ENCODE measurements around the gene PGRMC1. TPM values are rescaled to one million over a fixed set of nuclear protein-coding genes. Genes with fewer than 3 reads are reported as not detected.

The PGRMC1 gene
- total and polyA plus RNA-seq, 9 of the 15 experiments (the other 6 are each of a cell fraction or from before 2014, with no cell fraction given): 27.4 to 115 (median 90.3) TPM

- H3K27me3 ChIP-seq (ENCODE audit: control insufficient read depth in 2 of 2, insufficient read depth in 2 of 2, low read length in 2 of 2): peaks cover 0 to 8% of the 10 kb centered on the region in 2 experiments; a peak in 2 of 5 replicates
- no peaks in the 10 kb centered on the region for H3K36me3 ChIP-seq (ENCODE audit: control insufficient read depth, insufficient read depth, low read length)
- H2AFZ ChIP-seq (ENCODE audit: low read depth, low read length): no peak overlapping the region
- no peak overlapping the region for H3K4me3 ChIP-seq
- BruUV-seq (replicated peaks): no TSS peak
- FAIRE-seq (no peak), ATAC-seq (no peak), DNase-seq (ENCODE audit: extremely low read depth in 1 of 4, low spot score in 3 of 4) (no peak)
- ChIA-PET CTCF (ENCODE audit: low intra/inter-chr PET ratio) (no interaction called here), POLR2A (interaction anchor here (0.5 to 1.6 kb wide), 4 partner anchors 16 to 420 kb away, joined by 3 to 4 read pairs (median 4); no protein-coding TSS in a partner anchor)
- no peak overlapping the region for H3K9ac ChIP-seq (ENCODE audit: insufficient read depth in 1 of 2, low read depth in 2 of 2, low read length in 2 of 2)
- peaks cover 0 to 3% of the 10 kb centered on the region in 2 experiments; a peak in 2 of 5 replicates for H3K4me1 ChIP-seq (replicated peaks in 1 of 2; ENCODE audit: control insufficient read depth in 2 of 2, insufficient read depth in 2 of 2, low read length in 2 of 2)
- no peaks in the 10 kb centered on the region for H3K79me2 ChIP-seq (ENCODE audit: control insufficient read depth, insufficient read depth, low read length)
- no peak overlapping the region for H3K27ac ChIP-seq (ENCODE audit: extremely low read depth, low read depth, low read length)
- intact Hi-C loops (cut with micrococcal nuclease) (no loop called here), in situ Hi-C loops (cut with MboI) (no loop called here)
- H3K9me3 ChIP-seq (replicated peaks; ENCODE audit: control insufficient read depth, insufficient read depth, low read depth, low read length): no peaks in the 10 kb centered on the region
- no peak overlapping the region for H3K4me2 ChIP-seq (ENCODE audit: insufficient read depth, low read length)
- no peaks in the 10 kb centered on the region for H4K20me1 ChIP-seq (replicated peaks; ENCODE audit: control insufficient read depth, insufficient read depth, low read length)
- WGBS (ENCODE audit: insufficient coverage, low coverage, missing lambda C conversion rate): 0% methylated on average over 4 of the region's 4 CpGs
- H3K9me1 ChIP-seq (ENCODE audit: control insufficient read depth, insufficient read depth, low read length): no peaks in the 10 kb centered on the region
- no peak for TF ChIP-seq KDM4B (IDR thresholded peaks at IDR 0.05; ENCODE audit: borderline replicate concordance in 2 of 2, low read depth in 1 of 2)
- no peak for TF ChIP-seq ZNF589 (CRISPR knock-in tag; IDR thresholded peaks at IDR 0.05; ENCODE audit: low read depth)
- TF ChIP-seq POLR2AphosphoS2 (IDR thresholded peaks at IDR 0.05; ENCODE audit: low read length): no peak
- no peak for TF ChIP-seq ZNF3 (CRISPR knock-in tag; IDR thresholded peaks at IDR 0.05)
- no peak for TF ChIP-seq ZNF212 (CRISPR knock-in tag; IDR thresholded peaks at IDR 0.05)
- TF ChIP-seq FOSL1 (tag; conservative IDR thresholded peaks at IDR 0.05): no peak
- no peak for TF ChIP-seq ZEB2 (IDR thresholded peaks at IDR 0.05)
- TF ChIP-seq ZNF75A (CRISPR knock-in tag; IDR thresholded peaks at IDR 0.05): no peak
- no peak for TF ChIP-seq USF2 (CRISPR knock-in tag; IDR thresholded peaks at IDR 0.05)
- no peak for TF ChIP-seq ZBTB9 (CRISPR knock-in tag; IDR thresholded peaks at IDR 0.05)
- no peak for TF ChIP-seq GTF3C2 (IDR thresholded peaks at IDR 0.05; ENCODE audit: borderline replicate concordance, extremely low read depth, insufficient read length)
- TF ChIP-seq FOXP4 (CRISPR knock-in tag; IDR thresholded peaks at IDR 0.05; ENCODE audit: borderline replicate concordance): no peak
- no peak for TF ChIP-seq USF1 (CRISPR knock-in tag; IDR thresholded peaks at IDR 0.05)
- TF ChIP-seq PHB (CRISPR knock-in tag; IDR thresholded peaks at IDR 0.05): no peak
- no peak for TF ChIP-seq RFX1 (IDR thresholded peaks at IDR 0.05)
These were observed 46.5 kb upstream of the PGRMC1 start for GRCh38 chrX:119189595-119189994.

All from K562 (cell line).